Right lobe of liver (tissue), 6 donors: Measurements from ENCODE around the gene HM13. TPM values are rescaled to one million over a fixed set of nuclear protein-coding genes. Genes with fewer than 3 reads are reported as not detected.

ENCODE experiments used
- ATAC-seq, 4 donors: fragments of 200-7000 bp; cut with Tn5 transposase; one replicate each; pipeline ENCODE4 v1.9.1; 2020; ENCODE audit warnings: mild to moderate bottlenecking in 4 of 4, moderate library complexity in 4 of 4
- DNase-seq, 3 donors: peaks; one replicate each; pipeline ENCODE4 v3.0.0-alpha.2; 2020
- H3K27ac ChIP-seq, 3 donors: fragments of 200-600 bp; one replicate each; pipeline ENCODE4 v1.8.0; 2022
- H3K27me3 ChIP-seq, 2 donors: fragments of 200-600 bp; one replicate each; pipeline ENCODE4 v1.8.0; 2022
- H3K36me3 ChIP-seq, 4 donors: fragments of 200-600 bp; sonication (generic) in 1 of 4; one replicate each; pipeline versions ENCODE4 v1.5.1 to v1.8.0; 2017 to 2022; ENCODE audit warnings: control low read depth in 1 of 4
- H3K4me1 ChIP-seq, 4 donors: fragments of 200-600 bp; sonication (generic) in 1 of 4; one replicate each; pipeline versions ENCODE4 v1.5.1 to v1.8.0; 2017 to 2022; ENCODE audit warnings: control low read depth in 1 of 4
- H3K4me3 ChIP-seq, 3 donors: fragments of 200-600 bp; one replicate each; pipeline ENCODE4 v1.8.0; 2022
- H3K9me3 ChIP-seq, 4 donors: fragments of 200-600 bp; sonication (generic) in 1 of 4; one replicate each; pipeline versions ENCODE4 v1.5.1 to v1.8.0; 2017 to 2022; ENCODE audit warnings: control low read depth in 1 of 4
- CTCF ChIP-seq, 4 donors: fragments of 200-600 bp in 3 of 4; fragments of 450-650 bp in 1 of 4; IDR thresholded peaks; one replicate each; pipeline versions ENCODE4 v1.5.1 to v1.8.0; 2016 to 2022; ENCODE audit warnings: antibody characterized with exemption in 4 of 4, mild to moderate bottlenecking in 2 of 4
- POLR2A ChIP-seq: fragments of 450-650 bp; IDR thresholded peaks from one replicate; pipeline ENCODE4 v1.6.1; 2017; ENCODE audit warnings: antibody characterized with exemption, mild to moderate bottlenecking
- WGBS: methylation state at CpG from one replicate; pipeline ENCODE4 v1.1.6; 2018; ENCODE audit warnings: low coverage, low lambda C conversion rate; ENCODE audit not compliant: insufficient coverage; ENCODE audit errors: missing lambda C conversion rate; 5-methylcytosine and 5-hydroxymethylcytosine counted together
- intact Hi-C, 2 donors: fragments of 100-400 bp; cut with DNase I; formaldehyde crosslinking; loops; one replicate each; pipeline versions ENCODE4 v1.11.2 to v1.14.1; 2022
- total RNA-seq, 6 experiments: library from RNA; depleted of rRNA in 2 of 6; stranded (reverse); fragments of >200 nt in 2 of 6; fragmentation: NEBNext Ultra II Directional in 3 of 6; extraction: Animal tissue kit (Norgen Biotek cat#: 25700) in 3 of 6; gene quantifications; one replicate each; pipeline versions ENCODE4 v1.1.0 to v1.2.4, GENCODE V29; 2016 to 2023
- donor health status: DM: no; HTN: yes; CAD: no.
- donor health status: DM: no; HTN: no; CAD: no.
- donor health status: DM: no; HTN: no; CAD: no.
- donor health status: DM: no; HTN: yes; CAD: no.
- donor health status: DM: no; HTN: yes; CAD: no.

Gene HM13
- total RNA-seq, 6 experiments from 2014 or later = 78.1 to 141 (median 114) TPM

GRCh38 chr20:31604567-31605030, 90.4 kb downstream of the HM13 start:
- TF ChIP-seq POLR2A (no peak), CTCF (IDR thresholded peaks at IDR 0.05) (no peak)
- Histone ChIP-seq H3K27ac (peak overlapping the region; percentile 78 to 81 (median 79)), H3K27me3 (no peaks in the 10 kb centered on the region), H3K4me1 (peaks cover 0 to 49% (median 15%) of the 10 kb centered on the region in 4 donors), H3K4me3 (peak overlapping the region; percentile 76 to 96 (median 82)), H3K36me3 (no peaks in the 10 kb centered on the region), H3K9me3 (no peaks in the 10 kb centered on the region)
- ATAC-seq = peak in 1 of 4 donors; percentile 0
- 0% methylated on average over 9 of the region's 14 CpGs for WGBS
- DNase-seq = no peak
- intact Hi-C loops = no loop called here

GRCh38 chr20:31605031-31605901, 91.0 kb downstream of the HM13 start, which contains the start of gene ID1:
Gene ID1, plus strand, starts transcription at chr20:31605289. Its CDS starts 99 bp downstream, at chr20:31605388.
- intact Hi-C loops = no loop called here

GRCh38 chr20:31605902-31606803, 91.9 kb downstream of the HM13 start:
- H3K36me3 ChIP-seq = no peaks in the 10 kb centered on the region
- no peaks in the 10 kb centered on the region for H3K27me3 ChIP-seq
- peak overlapping the region; percentile 76 to 96 (median 82) for H3K4me3 ChIP-seq
- intact Hi-C loops = no loop called here
- H3K9me3 ChIP-seq = no peaks in the 10 kb centered on the region
- no peak for ATAC-seq
- DNase-seq = peak in 2 of 3 donors; percentile 47 to 64
- TF ChIP-seq CTCF (IDR thresholded peaks at IDR 0.05) = no peak
- no peak for TF ChIP-seq POLR2A
- peak overlapping the region; percentile 59 to 81 (median 79) for H3K27ac ChIP-seq
- H3K4me1 ChIP-seq = peaks cover 0 to 63% (median 19%) of the 10 kb centered on the region in 4 donors
- 4% methylated on average over 9 of the region's 39 CpGs for WGBS

More at GRCh38 chr20:31605031-31605901, 91.0 kb downstream of the HM13 start, which contains the start of gene ID1:
- H3K9me3 ChIP-seq = no peaks in the 10 kb centered on the region
- peak within 1 kb of the TSS; percentile 76 to 96 (median 82) for H3K4me3 ChIP-seq
- no peaks in the 10 kb centered on the region for H3K36me3 ChIP-seq
- TF ChIP-seq CTCF (IDR thresholded peaks at IDR 0.05) = no peak
- peak; percentile 99 for TF ChIP-seq POLR2A
- 0% methylated on average over 33 of the region's 74 CpGs for WGBS
- H3K27ac ChIP-seq = peak within 1 kb of the TSS; percentile 78 to 81 (median 79)
- peaks cover 0 to 56% (median 17%) of the 10 kb centered on the region in 4 donors for H3K4me1 ChIP-seq
- H3K27me3 ChIP-seq = no peaks in the 10 kb centered on the region
- ATAC-seq (peak; percentile 77 to 87 (median 82)), DNase-seq (peak; percentile 97 to 98 (median 97))
